AG09319 (cell line): ENCODE results near the gene ZDHHC8.

ENCODE experiments used
- DNase-seq: peaks from one replicate; pipeline ENCODE4 v3.0.0-alpha.2; 2010; ENCODE audit warnings: low read depth; ENCODE audit errors: extremely low read depth
- CTCF ChIP-seq: IDR thresholded peaks from 2 replicates; pipeline ENCODE4 v1.5.1; 2011; ENCODE audit warnings: low read depth, mild to moderate bottlenecking, inconsistent platforms, low read length, moderate library complexity

ZDHHC8 gene

GRCh38 chr22:20140107-20140445, 8.5 kb downstream of the ZDHHC8 start:
- DNase-seq: no peak
- TF ChIP-seq CTCF: no peak

- no peak for TF ChIP-seq CTCF
These were observed 8.9 kb downstream of the ZDHHC8 start for GRCh38 chr22:20140521-20140964.

GRCh38 chr22:20141186-20142077, 9.8 kb downstream of the ZDHHC8 start:
- no peak for TF ChIP-seq CTCF
- peak; percentile 8 for DNase-seq

More at GRCh38 chr22:20140521-20140964, 8.9 kb downstream of the ZDHHC8 start:
- no peak for DNase-seq

- DNase-seq: no peak
These were observed 11.4 kb downstream of the ZDHHC8 start for GRCh38 chr22:20142711-20143621.

GRCh38 chr22:20143883-20144665, 12.5 kb downstream of the ZDHHC8 start:
- no peak for TF ChIP-seq CTCF
- DNase-seq: no peak

More at GRCh38 chr22:20142711-20143621, 11.4 kb downstream of the ZDHHC8 start:
- TF ChIP-seq CTCF: no peak

GRCh38 chr22:20145206-20145831, 13.7 kb downstream of the ZDHHC8 start:
- no peak for TF ChIP-seq CTCF
- no peak for DNase-seq
